Measurements from ENCODE around the gene GAA.

DNA sequence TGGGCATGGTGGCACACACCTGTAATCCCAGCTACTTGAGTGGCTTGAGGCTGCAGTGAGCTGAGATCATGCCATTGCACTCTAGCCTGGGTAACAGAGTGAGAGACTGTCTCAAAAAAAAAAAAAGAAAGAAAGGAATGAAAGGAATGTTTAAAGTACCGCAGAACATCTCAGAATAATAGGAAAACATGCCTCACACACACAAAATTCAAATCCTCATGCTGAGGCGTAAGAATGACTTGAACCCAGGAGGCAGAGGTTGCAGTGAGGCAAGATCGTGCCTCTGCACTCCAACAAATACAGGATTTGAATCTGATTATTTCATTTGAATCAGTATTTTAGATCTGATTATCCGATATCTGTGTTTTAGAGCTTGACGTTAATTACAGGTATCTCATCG lies 21.3 kb upstream of the GAA start:
- TF ChIP-seq ZBTB33 (IDR thresholded peaks at IDR 0.05; ENCODE audit: borderline replicate concordance, low read depth) (no peak), CHD2 (IDR thresholded peaks at IDR 0.05; ENCODE audit: low read length, partially characterized antibody) (no peak), EZH2phosphoT487 (IDR thresholded peaks at IDR 0.05; ENCODE audit: borderline replicate concordance, low read depth) (no peak), POLR2AphosphoS5 (IDR thresholded peaks at IDR 0.05; ENCODE audit: low read depth, low read length) (no peak), NFIC (IDR thresholded peaks at IDR 0.05; ENCODE audit: borderline replicate concordance) (no peak)
- TF ChIP-seq, protein P1, sequence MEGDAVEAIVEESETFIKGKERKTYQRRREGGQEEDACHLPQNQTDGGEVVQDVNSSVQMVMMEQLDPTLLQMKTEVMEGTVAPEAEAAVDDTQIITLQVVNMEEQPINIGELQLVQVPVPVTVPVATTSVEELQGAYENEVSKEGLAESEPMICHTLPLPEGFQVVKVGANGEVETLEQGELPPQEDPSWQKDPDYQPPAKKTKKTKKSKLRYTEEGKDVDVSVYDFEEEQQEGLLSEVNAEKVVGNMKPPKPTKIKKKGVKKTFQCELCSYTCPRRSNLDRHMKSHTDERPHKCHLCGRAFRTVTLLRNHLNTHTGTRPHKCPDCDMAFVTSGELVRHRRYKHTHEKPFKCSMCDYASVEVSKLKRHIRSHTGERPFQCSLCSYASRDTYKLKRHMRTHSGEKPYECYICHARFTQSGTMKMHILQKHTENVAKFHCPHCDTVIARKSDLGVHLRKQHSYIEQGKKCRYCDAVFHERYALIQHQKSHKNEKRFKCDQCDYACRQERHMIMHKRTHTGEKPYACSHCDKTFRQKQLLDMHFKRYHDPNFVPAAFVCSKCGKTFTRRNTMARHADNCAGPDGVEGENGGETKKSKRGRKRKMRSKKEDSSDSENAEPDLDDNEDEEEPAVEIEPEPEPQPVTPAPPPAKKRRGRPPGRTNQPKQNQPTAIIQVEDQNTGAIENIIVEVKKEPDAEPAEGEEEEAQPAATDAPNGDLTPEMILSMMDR (IDR thresholded peaks at IDR 0.05) = no peak
